GM12872 (cell line): ENCODE measurements around the gene POR.

Experiments
- TF ChIP-seq, protein P1 (sequence below): IDR thresholded peaks from 3 replicates; pipeline ENCODE4 v1.5.1; 2011; ENCODE audit warnings: low read depth, mild to moderate bottlenecking, low read length, moderate library complexity; ENCODE audit not compliant: insufficient read depth

Gene POR

DNA sequence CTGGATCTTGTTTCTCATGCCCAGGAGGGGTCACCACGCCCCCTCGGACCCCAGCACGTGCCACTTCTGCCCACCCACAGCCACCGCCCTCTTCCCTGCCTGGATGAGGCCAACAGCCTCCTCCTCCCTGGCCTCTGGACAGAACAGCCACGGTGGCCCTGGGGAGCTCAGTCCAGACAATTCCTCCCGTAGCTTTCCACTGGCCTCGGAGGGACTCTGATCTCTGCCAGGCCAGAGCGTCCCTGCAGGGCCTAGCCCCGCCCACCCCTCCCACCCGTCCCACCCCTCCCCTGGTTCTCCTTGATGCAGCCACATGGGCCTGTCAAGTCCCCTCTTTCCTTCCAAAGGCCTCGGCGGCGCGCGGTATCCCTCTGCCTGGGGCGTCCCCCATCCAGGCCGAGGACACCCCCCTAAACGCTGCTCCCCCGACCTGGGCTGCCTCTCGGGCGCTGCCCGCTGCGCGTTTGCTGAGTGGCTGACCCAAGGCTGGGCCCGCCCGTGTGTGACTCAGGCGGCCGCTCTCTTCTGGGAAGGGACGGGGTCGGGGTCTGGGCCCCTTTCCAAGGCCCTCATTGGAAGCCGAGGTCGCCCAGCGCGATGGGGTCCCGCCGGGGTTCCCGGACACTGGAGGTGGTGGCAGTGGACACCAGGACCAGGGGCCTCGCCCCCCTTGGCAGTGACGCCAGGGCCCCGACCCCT is 78.9 kb downstream of the POR start:
- TF ChIP-seq, protein P1, sequence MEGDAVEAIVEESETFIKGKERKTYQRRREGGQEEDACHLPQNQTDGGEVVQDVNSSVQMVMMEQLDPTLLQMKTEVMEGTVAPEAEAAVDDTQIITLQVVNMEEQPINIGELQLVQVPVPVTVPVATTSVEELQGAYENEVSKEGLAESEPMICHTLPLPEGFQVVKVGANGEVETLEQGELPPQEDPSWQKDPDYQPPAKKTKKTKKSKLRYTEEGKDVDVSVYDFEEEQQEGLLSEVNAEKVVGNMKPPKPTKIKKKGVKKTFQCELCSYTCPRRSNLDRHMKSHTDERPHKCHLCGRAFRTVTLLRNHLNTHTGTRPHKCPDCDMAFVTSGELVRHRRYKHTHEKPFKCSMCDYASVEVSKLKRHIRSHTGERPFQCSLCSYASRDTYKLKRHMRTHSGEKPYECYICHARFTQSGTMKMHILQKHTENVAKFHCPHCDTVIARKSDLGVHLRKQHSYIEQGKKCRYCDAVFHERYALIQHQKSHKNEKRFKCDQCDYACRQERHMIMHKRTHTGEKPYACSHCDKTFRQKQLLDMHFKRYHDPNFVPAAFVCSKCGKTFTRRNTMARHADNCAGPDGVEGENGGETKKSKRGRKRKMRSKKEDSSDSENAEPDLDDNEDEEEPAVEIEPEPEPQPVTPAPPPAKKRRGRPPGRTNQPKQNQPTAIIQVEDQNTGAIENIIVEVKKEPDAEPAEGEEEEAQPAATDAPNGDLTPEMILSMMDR: no peak

DNA sequence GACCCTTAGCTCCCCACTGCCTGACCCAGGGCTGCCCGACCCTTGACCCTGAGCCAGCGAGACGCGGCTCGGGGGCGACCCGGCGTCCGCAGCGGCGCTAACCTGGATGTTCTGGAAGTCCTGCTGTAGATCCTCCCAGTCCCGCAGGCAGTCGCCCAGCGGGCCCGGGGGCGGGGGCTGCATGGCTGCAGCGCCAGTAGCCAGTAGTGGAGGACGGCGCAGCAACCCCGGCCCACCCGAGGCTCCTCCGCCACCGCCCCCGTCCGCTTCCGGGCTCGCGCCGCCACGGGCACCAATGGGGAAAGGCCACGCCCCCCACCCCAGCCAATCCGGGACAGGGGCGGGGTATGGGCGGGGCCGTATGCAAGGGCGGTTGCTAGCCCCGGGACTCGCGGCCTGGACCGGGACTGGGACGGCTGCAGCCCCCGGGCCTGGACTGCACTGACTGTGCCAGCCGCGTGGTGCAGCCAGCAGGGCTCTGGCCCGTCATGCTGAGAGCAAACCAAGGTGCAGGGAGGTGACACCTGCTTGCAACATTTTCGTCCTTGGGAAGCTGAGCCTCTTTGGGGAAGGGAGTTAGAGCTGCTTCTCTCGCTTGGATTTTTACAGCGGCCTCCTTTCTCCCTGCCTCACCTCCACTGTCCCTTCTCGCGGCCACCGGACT is 79.6 kb downstream of the POR start, which contains the start of gene TMEM120A:
TMEM120A (minus strand) TSS at position 208 of the 664 bp plus-strand sequence; CDS start at position 183, 25 bp downstream.
- TF ChIP-seq, protein P1: no peak

GRCh38 chr7:75995052-75995471 is 80.1 kb downstream of the POR start:
- TF ChIP-seq, protein P1: no peak

GRCh38 chr7:75995996-75996395 is 81.0 kb downstream of the POR start:
- TF ChIP-seq, protein P1: no peak

- TF ChIP-seq, protein P1: no peak
Observed at GRCh38 chr7:75996476-75996875, 81.5 kb downstream of the POR start.

DNA sequence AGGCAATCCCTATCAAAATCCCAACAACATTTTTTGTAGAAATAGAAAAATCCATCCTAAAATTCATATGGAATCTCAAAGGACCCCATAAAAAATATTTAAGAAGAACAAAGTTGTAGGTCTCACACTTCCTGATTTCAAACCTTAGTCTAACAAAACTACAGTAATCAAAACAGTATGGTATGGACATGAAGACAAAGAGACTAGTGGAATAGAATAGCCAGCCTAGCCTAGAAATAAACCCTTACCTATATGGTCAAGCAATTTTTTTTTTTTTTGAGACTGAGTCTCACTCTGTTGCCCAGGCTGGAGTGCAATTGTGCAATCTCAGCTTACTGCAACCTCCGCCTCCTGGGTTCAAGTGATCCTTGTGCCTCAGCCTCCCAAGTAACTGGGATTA is 83.1 kb downstream of the POR start:
- TF ChIP-seq, protein P1: no peak

GRCh38 chr7:76000566-76000965 is 85.6 kb downstream of the POR start:
- TF ChIP-seq, protein P1: no peak
